Measurements from ENCODE around the gene SINHCAF.

The SINHCAF gene

GRCh38 chr12:31323391-31324115 lies 2.4 kb downstream of the SINHCAF start:
- no peak for TF ChIP-seq CTCF (IDR thresholded peaks at IDR 0.05; ENCODE audit: low read depth, low read length, missing control alignments)
- H3K4me3 ChIP-seq (ENCODE audit: low read depth, low read length) = peak overlapping the region; percentile 61
- no peak for DNase-seq (ENCODE audit: low read depth)
- in situ Hi-C loops (cut with HindIII; ENCODE audit: low sequenced_read_pairs) = no loop called here

GRCh38 chr12:31322801-31323207 lies 3.1 kb downstream of the SINHCAF start:
- no peak for TF ChIP-seq CTCF (IDR thresholded peaks at IDR 0.05; ENCODE audit: low read depth, low read length, missing control alignments)
- in situ Hi-C loops (cut with HindIII; ENCODE audit: low sequenced_read_pairs) = no loop called here
- H3K4me3 ChIP-seq (ENCODE audit: low read depth, low read length) = peak overlapping the region; percentile 61
- peak; percentile 55 for DNase-seq (ENCODE audit: low read depth)

GRCh38 chr12:31321897-31322228 lies 4.1 kb downstream of the SINHCAF start:
- DNase-seq (ENCODE audit: low read depth) = no peak
- in situ Hi-C loops (cut with HindIII; ENCODE audit: low sequenced_read_pairs) = no loop called here
- no peak overlapping the region for H3K4me3 ChIP-seq (ENCODE audit: low read depth, low read length)
- TF ChIP-seq CTCF (IDR thresholded peaks at IDR 0.05; ENCODE audit: low read depth, low read length, missing control alignments) = no peak

GRCh38 chr12:31321186-31321896 lies 4.6 kb downstream of the SINHCAF start:
- H3K4me3 ChIP-seq (ENCODE audit: low read depth, low read length) = no peak overlapping the region
- no peak for TF ChIP-seq CTCF (IDR thresholded peaks at IDR 0.05; ENCODE audit: low read depth, low read length, missing control alignments)
- in situ Hi-C loops (cut with HindIII; ENCODE audit: low sequenced_read_pairs) = no loop called here
- no peak for DNase-seq (ENCODE audit: low read depth)

- no peak for DNase-seq (ENCODE audit: low read depth)
- no peak for TF ChIP-seq CTCF (IDR thresholded peaks at IDR 0.05; ENCODE audit: low read depth, low read length, missing control alignments)
- no peak overlapping the region for H3K4me3 ChIP-seq (ENCODE audit: low read depth, low read length)
- in situ Hi-C loops (cut with HindIII; ENCODE audit: low sequenced_read_pairs) = no loop called here
These were observed 7.2 kb downstream of the SINHCAF start for GRCh38 chr12:31318657-31319269.

- H3K4me3 ChIP-seq (ENCODE audit: low read depth, low read length) = peak overlapping the region; percentile 26
- TF ChIP-seq CTCF (IDR thresholded peaks at IDR 0.05; ENCODE audit: low read depth, low read length, missing control alignments) = no peak
- DNase-seq (ENCODE audit: low read depth) = no peak
- in situ Hi-C loops (cut with HindIII; ENCODE audit: low sequenced_read_pairs) = no loop called here
These were observed 8.2 kb downstream of the SINHCAF start for GRCh38 chr12:31317471-31318395.

Data from astrocyte of the cerebellum (primary cell).